ENCODE measurements around the gene HYAL4.

Gene HYAL4

DNA sequence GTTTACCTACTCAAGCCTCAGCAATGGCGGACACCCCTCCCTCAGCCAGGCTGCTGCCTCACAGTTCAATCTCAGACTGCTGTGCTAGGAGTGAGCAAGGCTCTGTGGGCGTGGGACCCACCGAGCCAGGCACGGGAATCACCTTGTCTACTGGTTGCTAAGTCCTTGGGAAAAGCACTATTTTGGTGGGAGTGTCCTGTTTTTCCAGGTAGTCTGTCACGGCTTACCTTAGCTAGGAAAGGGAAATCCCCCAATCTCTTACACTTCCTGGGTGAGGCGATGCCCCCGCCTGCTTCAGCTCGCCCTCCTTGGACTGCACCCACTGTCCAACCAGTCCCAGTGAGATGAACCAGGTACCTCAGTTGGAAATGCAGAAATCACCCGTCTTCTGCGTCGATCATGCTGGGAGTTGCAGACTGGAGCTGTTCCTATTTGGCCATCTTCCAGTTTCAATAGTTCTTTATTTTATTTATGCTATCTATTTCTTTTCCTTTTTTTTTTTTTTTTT lies at the start of gene HYAL4:
HYAL4 (plus strand) TSS at position 458 of the 508 bp plus-strand sequence. CDS start 23,105 bp downstream, outside the sequence.
- H3K4me1 ChIP-seq (ENCODE audit: control insufficient read depth, insufficient read depth, low read length), result no peaks in the 10 kb centered on the region
- H3K36me3 ChIP-seq (ENCODE audit: control insufficient read depth in 2 of 2, insufficient read depth in 2 of 2, low read length in 2 of 2), result no peaks in the 10 kb centered on the region
- no peak within 1 kb of the TSS for H3K4me3 ChIP-seq (ENCODE audit: low read length in 2 of 2)
- no peak within 1 kb of the TSS for H3K27ac ChIP-seq (ENCODE audit: low read length)
- H3K27me3 ChIP-seq (ENCODE audit: control insufficient read depth in 1 of 2, insufficient read depth in 2 of 2, low read length in 2 of 2), result no peaks in the 10 kb centered on the region
- no peaks in the 10 kb centered on the region for H3K9me3 ChIP-seq (ENCODE audit: control insufficient read depth in 2 of 2, low read length in 2 of 2)
- H3K9ac ChIP-seq (ENCODE audit: low read length in 2 of 2), result no peak within 1 kb of the TSS

DNA sequence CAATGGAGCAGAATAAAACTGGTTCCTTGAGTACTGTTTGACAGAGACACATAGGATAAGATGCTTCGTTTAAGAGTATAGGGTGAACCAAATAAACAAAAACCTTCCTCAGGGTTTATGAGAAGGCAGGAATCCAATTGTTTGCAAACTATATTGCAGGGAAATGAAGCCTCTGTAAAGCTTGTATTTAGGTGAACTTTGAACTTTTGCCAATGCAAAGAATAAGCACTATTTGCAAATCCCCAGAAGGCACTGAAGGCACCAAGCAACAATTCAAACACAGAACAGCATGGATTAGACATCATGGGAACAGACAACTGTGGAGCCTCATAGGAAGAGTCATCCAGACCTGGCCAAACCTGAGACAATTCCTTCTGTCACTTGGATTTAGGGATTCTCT lies 49.1 kb upstream of the HYAL4 start:
- Histone ChIP-seq H3K4me3 (ENCODE audit: low read length in 2 of 2) (no peak overlapping the region), H3K27ac (ENCODE audit: low read length) (no peak overlapping the region), H3K4me1 (ENCODE audit: control insufficient read depth, insufficient read depth, low read length) (no peaks in the 10 kb centered on the region), H3K9me3 (ENCODE audit: control insufficient read depth in 2 of 2, low read length in 2 of 2) (no peaks in the 10 kb centered on the region), H3K36me3 (ENCODE audit: control insufficient read depth in 2 of 2, insufficient read depth in 2 of 2, low read length in 2 of 2) (no peaks in the 10 kb centered on the region), H3K27me3 (ENCODE audit: control insufficient read depth in 1 of 2, insufficient read depth in 2 of 2, low read length in 2 of 2) (no peaks in the 10 kb centered on the region), H3K9ac (ENCODE audit: low read length in 2 of 2) (no peak overlapping the region)

GRCh38 chr7:123796568-123796967 lies 48.4 kb upstream of the HYAL4 start:
- H3K4me3 ChIP-seq (ENCODE audit: low read length in 2 of 2), result no peak overlapping the region
- H3K27ac ChIP-seq (ENCODE audit: low read length), result no peak overlapping the region
- H3K9me3 ChIP-seq (ENCODE audit: control insufficient read depth in 2 of 2, low read length in 2 of 2), result no peaks in the 10 kb centered on the region
- no peaks in the 10 kb centered on the region for H3K36me3 ChIP-seq (ENCODE audit: control insufficient read depth in 2 of 2, insufficient read depth in 2 of 2, low read length in 2 of 2)
- H3K9ac ChIP-seq (ENCODE audit: low read length in 2 of 2), result no peak overlapping the region
- H3K27me3 ChIP-seq (ENCODE audit: control insufficient read depth in 1 of 2, insufficient read depth in 2 of 2, low read length in 2 of 2), result no peaks in the 10 kb centered on the region
- H3K4me1 ChIP-seq (ENCODE audit: control insufficient read depth, insufficient read depth, low read length), result no peaks in the 10 kb centered on the region

- Histone ChIP-seq H3K4me1 (ENCODE audit: control insufficient read depth, insufficient read depth, low read length) (no peaks in the 10 kb centered on the region), H3K9ac (ENCODE audit: low read length in 2 of 2) (no peak overlapping the region), H3K27ac (ENCODE audit: low read length) (no peak overlapping the region), H3K9me3 (ENCODE audit: control insufficient read depth in 2 of 2, low read length in 2 of 2) (no peaks in the 10 kb centered on the region), H3K36me3 (ENCODE audit: control insufficient read depth in 2 of 2, insufficient read depth in 2 of 2, low read length in 2 of 2) (no peaks in the 10 kb centered on the region), H3K4me3 (ENCODE audit: low read length in 2 of 2) (no peak overlapping the region), H3K27me3 (ENCODE audit: control insufficient read depth in 1 of 2, insufficient read depth in 2 of 2, low read length in 2 of 2) (no peaks in the 10 kb centered on the region)
Observed at GRCh38 chr7:123797673-123798531, 47.1 kb upstream of the HYAL4 start.

- Histone ChIP-seq H3K9me3 (ENCODE audit: control insufficient read depth in 2 of 2, low read length in 2 of 2) (no peaks in the 10 kb centered on the region), H3K4me1 (ENCODE audit: control insufficient read depth, insufficient read depth, low read length) (no peaks in the 10 kb centered on the region), H3K36me3 (ENCODE audit: control insufficient read depth in 2 of 2, insufficient read depth in 2 of 2, low read length in 2 of 2) (no peaks in the 10 kb centered on the region), H3K9ac (ENCODE audit: low read length in 2 of 2) (no peak overlapping the region), H3K27ac (ENCODE audit: low read length) (no peak overlapping the region), H3K4me3 (ENCODE audit: low read length in 2 of 2) (no peak overlapping the region), H3K27me3 (ENCODE audit: control insufficient read depth in 1 of 2, insufficient read depth in 2 of 2, low read length in 2 of 2) (no peaks in the 10 kb centered on the region)
Observed at GRCh38 chr7:123798532-123799188, 46.3 kb upstream of the HYAL4 start.

- Histone ChIP-seq H3K4me1 (ENCODE audit: control insufficient read depth, insufficient read depth, low read length) (no peaks in the 10 kb centered on the region), H3K4me3 (ENCODE audit: low read length in 2 of 2) (no peak overlapping the region), H3K9ac (ENCODE audit: low read length in 2 of 2) (no peak overlapping the region), H3K9me3 (ENCODE audit: control insufficient read depth in 2 of 2, low read length in 2 of 2) (no peaks in the 10 kb centered on the region), H3K36me3 (ENCODE audit: control insufficient read depth in 2 of 2, insufficient read depth in 2 of 2, low read length in 2 of 2) (no peaks in the 10 kb centered on the region), H3K27me3 (ENCODE audit: control insufficient read depth in 1 of 2, insufficient read depth in 2 of 2, low read length in 2 of 2) (no peaks in the 10 kb centered on the region), H3K27ac (ENCODE audit: low read length) (no peak overlapping the region)
Observed at GRCh38 chr7:123802249-123802648, 42.7 kb upstream of the HYAL4 start.

DNA sequence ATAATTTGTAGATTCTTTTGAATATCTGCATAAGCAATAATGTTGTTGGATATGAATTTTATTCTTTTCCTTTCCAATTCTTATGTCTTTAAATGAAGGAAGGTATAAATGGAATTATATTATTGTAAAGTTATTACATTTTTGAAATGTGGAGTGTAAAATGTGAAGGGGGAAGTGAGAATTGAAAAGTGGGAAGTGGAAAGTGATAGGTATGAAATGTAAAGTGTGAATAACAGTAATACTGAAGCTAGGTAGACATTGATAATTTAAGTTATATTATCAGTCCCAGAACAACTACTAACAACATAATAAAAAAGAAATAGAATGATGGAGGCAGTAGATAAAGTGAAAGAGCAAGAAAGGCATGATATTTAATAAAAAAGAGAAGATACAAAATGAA lies 39.7 kb upstream of the HYAL4 start:
- Histone ChIP-seq H3K4me1 (ENCODE audit: control insufficient read depth, insufficient read depth, low read length) (no peaks in the 10 kb centered on the region), H3K27me3 (ENCODE audit: control insufficient read depth in 1 of 2, insufficient read depth in 2 of 2, low read length in 2 of 2) (no peaks in the 10 kb centered on the region), H3K36me3 (ENCODE audit: control insufficient read depth in 2 of 2, insufficient read depth in 2 of 2, low read length in 2 of 2) (no peaks in the 10 kb centered on the region), H3K9me3 (ENCODE audit: control insufficient read depth in 2 of 2, low read length in 2 of 2) (peaks cover 0 to 5% of the 10 kb centered on the region in 2 donors), H3K27ac (ENCODE audit: low read length) (no peak overlapping the region), H3K9ac (ENCODE audit: low read length in 2 of 2) (no peak overlapping the region), H3K4me3 (ENCODE audit: low read length in 2 of 2) (no peak overlapping the region)

DNA sequence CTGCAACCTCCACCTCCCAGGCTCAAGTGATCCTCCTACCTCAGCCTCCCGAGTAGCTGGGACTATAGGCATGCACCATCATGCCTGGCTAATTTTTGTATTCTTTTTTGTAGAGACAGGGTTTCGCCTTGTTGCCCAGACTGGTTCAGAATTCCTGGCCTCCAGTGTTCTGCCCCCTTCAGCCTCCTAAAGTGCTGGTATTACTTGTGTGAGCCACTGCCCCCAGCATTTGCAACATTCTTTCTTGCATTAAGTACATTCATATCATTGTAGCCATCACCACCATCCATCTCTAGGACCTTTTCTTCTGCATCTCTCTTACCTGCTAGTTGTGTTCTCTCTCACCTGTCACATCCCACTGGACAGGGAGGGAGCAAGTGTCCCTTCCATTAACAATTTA lies 35.5 kb upstream of the HYAL4 start:
- H3K36me3 ChIP-seq (ENCODE audit: control insufficient read depth in 2 of 2, insufficient read depth in 2 of 2, low read length in 2 of 2), result no peaks in the 10 kb centered on the region
- no peaks in the 10 kb centered on the region for H3K4me1 ChIP-seq (ENCODE audit: control insufficient read depth, insufficient read depth, low read length)
- no peak overlapping the region for H3K27ac ChIP-seq (ENCODE audit: low read length)
- no peak overlapping the region for H3K4me3 ChIP-seq (ENCODE audit: low read length in 2 of 2)
- no peak overlapping the region for H3K9ac ChIP-seq (ENCODE audit: low read length in 2 of 2)
- H3K9me3 ChIP-seq (ENCODE audit: control insufficient read depth in 2 of 2, low read length in 2 of 2), result peaks cover 0 to 5% of the 10 kb centered on the region in 2 donors
- H3K27me3 ChIP-seq (ENCODE audit: control insufficient read depth in 1 of 2, insufficient read depth in 2 of 2, low read length in 2 of 2), result no peaks in the 10 kb centered on the region

DNA sequence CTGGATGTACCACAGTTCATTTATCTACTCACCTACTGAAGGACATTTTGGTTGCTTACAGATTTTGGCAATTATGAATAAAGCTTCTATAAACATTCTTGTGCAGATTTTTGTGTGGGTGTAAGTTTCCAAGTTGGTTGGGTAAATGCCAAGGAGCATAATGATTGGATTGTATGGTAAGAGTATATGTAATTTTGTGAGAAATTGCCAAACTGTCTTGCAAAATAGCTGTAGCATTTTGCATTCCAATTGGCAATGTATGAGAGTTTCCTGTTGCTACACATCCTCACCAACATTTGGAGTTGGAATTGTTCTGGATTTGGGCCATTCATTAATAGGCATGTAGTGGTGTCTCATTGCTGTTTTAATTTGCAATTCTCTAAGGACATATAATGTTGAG lies 33.9 kb upstream of the HYAL4 start:
- H3K27me3 ChIP-seq (ENCODE audit: control insufficient read depth in 1 of 2, insufficient read depth in 2 of 2, low read length in 2 of 2), result no peaks in the 10 kb centered on the region
- H3K4me3 ChIP-seq (ENCODE audit: low read length in 2 of 2), result no peak overlapping the region
- H3K27ac ChIP-seq (ENCODE audit: low read length), result no peak overlapping the region
- peaks cover 0 to 5% of the 10 kb centered on the region in 2 donors for H3K9me3 ChIP-seq (ENCODE audit: control insufficient read depth in 2 of 2, low read length in 2 of 2)
- H3K4me1 ChIP-seq (ENCODE audit: control insufficient read depth, insufficient read depth, low read length), result no peaks in the 10 kb centered on the region
- no peaks in the 10 kb centered on the region for H3K36me3 ChIP-seq (ENCODE audit: control insufficient read depth in 2 of 2, insufficient read depth in 2 of 2, low read length in 2 of 2)
- no peak overlapping the region for H3K9ac ChIP-seq (ENCODE audit: low read length in 2 of 2)

DNA sequence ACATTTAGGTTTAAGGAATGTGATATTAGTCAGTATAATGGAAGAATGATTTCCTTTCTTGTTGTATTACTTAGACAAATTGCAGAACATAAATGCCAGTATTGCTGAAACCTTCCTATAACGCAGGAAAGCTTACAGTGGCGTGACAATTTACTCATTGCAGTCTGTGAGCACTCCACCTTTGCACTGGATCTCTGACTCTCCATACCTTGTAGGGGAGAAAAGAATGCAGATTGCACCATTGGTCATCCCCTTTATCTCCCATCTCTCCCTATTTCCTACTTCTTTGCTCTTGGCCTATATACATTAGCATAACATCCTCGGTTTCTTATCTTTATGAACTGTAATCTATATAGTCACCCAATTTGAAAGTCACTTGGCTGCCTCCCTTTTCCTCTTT lies 28.1 kb upstream of the HYAL4 start:
- no peaks in the 10 kb centered on the region for H3K4me1 ChIP-seq (ENCODE audit: control insufficient read depth, insufficient read depth, low read length)
- no peaks in the 10 kb centered on the region for H3K9me3 ChIP-seq (ENCODE audit: control insufficient read depth in 2 of 2, low read length in 2 of 2)
- H3K9ac ChIP-seq (ENCODE audit: low read length in 2 of 2), result no peak overlapping the region
- no peak overlapping the region for H3K27ac ChIP-seq (ENCODE audit: low read length)
- H3K4me3 ChIP-seq (ENCODE audit: low read length in 2 of 2), result no peak overlapping the region
- no peaks in the 10 kb centered on the region for H3K27me3 ChIP-seq (ENCODE audit: control insufficient read depth in 1 of 2, insufficient read depth in 2 of 2, low read length in 2 of 2)
- no peaks in the 10 kb centered on the region for H3K36me3 ChIP-seq (ENCODE audit: control insufficient read depth in 2 of 2, insufficient read depth in 2 of 2, low read length in 2 of 2)

- Histone ChIP-seq H3K4me3 (ENCODE audit: low read length in 2 of 2) (no peak overlapping the region), H3K36me3 (ENCODE audit: control insufficient read depth in 2 of 2, insufficient read depth in 2 of 2, low read length in 2 of 2) (no peaks in the 10 kb centered on the region), H3K4me1 (ENCODE audit: control insufficient read depth, insufficient read depth, low read length) (no peaks in the 10 kb centered on the region)
Observed at GRCh38 chr7:123819001-123819400, 26.0 kb upstream of the HYAL4 start.

More at GRCh38 chr7:123819001-123819400, 26.0 kb upstream of the HYAL4 start:
- no peak overlapping the region for H3K27ac ChIP-seq (ENCODE audit: low read length)
- H3K9ac ChIP-seq (ENCODE audit: low read length in 2 of 2), result no peak overlapping the region
- H3K9me3 ChIP-seq (ENCODE audit: control insufficient read depth in 2 of 2, low read length in 2 of 2), result no peaks in the 10 kb centered on the region
- H3K27me3 ChIP-seq (ENCODE audit: control insufficient read depth in 1 of 2, insufficient read depth in 2 of 2, low read length in 2 of 2), result no peaks in the 10 kb centered on the region
